HCT116 (cell line): ENCODE results near the gene MYO10.

Experiments
- EZH2 ChIP-seq: fragments of 200-600 bp; sonication (generic); IDR thresholded peaks from 2 replicates; pipeline ENCODE4 v1.6.1; 2017; ENCODE audit warnings: antibody characterized with exemption, mixed run types
- EZH2phosphoT487 ChIP-seq: fragments of 200-600 bp; IDR thresholded peaks from 2 replicates; pipeline ENCODE4 v1.6.1; 2018; ENCODE audit warnings: antibody characterized with exemption, borderline replicate concordance
- POLR2A ChIP-seq: IDR thresholded peaks from 2 replicates; pipeline ENCODE4 v1.7.0; 2011; ENCODE audit warnings: borderline replicate concordance; ENCODE audit not compliant: insufficient read depth, insufficient read length; ENCODE audit errors: extremely low read depth
- POLR2AphosphoS5 ChIP-seq: IDR thresholded peaks from 2 replicates; pipeline ENCODE4 v1.6.1; 2011; ENCODE audit warnings: mild to moderate bottlenecking, low read depth, low read length, moderate library complexity
- YY1 ChIP-seq: IDR thresholded peaks from 2 replicates; pipeline ENCODE4 v1.6.1; 2011; ENCODE audit warnings: low read length, low read depth, moderate library complexity, mild to moderate bottlenecking; ENCODE audit not compliant: insufficient replicate concordance; ENCODE audit errors: extremely low read depth
- TF ChIP-seq, protein P1 (sequence below): IDR thresholded peaks from 2 replicates; pipeline ENCODE4 v1.6.1; 2011; ENCODE audit warnings: mild to moderate bottlenecking, low read length, moderate library complexity; ENCODE audit not compliant: insufficient replicate concordance; ENCODE audit errors: extremely low read depth
- TF ChIP-seq, protein P2 (sequence below), 3 experiments: fragments of 200-600 bp in 1 of 3; sonication (generic) in 1 of 3; IDR thresholded peaks in 2 of 3; conservative IDR thresholded peaks in 1 of 3; 2 replicates each; pipeline ENCODE4 v1.5.1; 2012 to 2017; ENCODE audit warnings: low read depth in 2 of 3, low read length in 2 of 3, antibody characterized with exemption in 1 of 3, borderline replicate concordance in 1 of 3, control low read depth in 1 of 3, mild to moderate bottlenecking in 1 of 3, mixed read lengths in 1 of 3, mixed run types in 1 of 3, moderate library complexity in 1 of 3; ENCODE audit not compliant: insufficient read depth in 1 of 3
- TF ChIP-seq, protein P3 (sequence below): IDR thresholded peaks from 2 replicates; pipeline ENCODE4 v1.6.1; 2012

DNA sequence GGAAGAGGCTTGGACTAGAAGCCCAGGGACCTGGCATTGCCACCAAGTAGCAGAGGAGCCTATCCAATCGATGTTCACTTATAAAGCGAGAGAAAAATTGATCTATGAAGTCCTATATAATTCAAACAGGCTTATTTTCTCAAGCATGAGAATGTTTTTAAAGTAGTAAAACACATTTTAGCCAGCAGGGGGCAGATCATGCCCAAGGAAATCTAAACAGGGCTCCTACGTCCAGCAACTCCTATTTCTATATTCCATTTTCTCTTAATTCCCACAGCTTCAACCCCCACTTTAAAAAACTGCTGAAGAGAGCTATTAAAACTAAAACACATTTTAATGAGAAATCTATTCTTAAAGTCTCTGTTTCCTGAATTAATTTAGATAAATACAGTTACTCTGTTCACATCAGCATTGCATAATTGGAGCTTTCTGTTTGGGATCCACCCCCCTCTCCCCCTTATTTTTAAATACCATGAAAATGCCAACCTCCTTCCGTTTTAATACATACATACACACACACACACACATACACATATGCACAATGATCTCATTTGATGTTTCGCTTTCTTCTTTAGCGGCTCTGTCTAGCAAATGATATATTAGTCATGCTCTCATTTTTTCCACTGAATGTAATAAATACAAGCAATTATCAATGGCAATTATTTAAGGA is 144.9 kb downstream of the MYO10 start:
- TF ChIP-seq POLR2A (no peak), YY1 (no peak), EZH2 (no peak), EZH2phosphoT487 (no peak), POLR2AphosphoS5 (no peak)
- TF ChIP-seq, protein P1, sequence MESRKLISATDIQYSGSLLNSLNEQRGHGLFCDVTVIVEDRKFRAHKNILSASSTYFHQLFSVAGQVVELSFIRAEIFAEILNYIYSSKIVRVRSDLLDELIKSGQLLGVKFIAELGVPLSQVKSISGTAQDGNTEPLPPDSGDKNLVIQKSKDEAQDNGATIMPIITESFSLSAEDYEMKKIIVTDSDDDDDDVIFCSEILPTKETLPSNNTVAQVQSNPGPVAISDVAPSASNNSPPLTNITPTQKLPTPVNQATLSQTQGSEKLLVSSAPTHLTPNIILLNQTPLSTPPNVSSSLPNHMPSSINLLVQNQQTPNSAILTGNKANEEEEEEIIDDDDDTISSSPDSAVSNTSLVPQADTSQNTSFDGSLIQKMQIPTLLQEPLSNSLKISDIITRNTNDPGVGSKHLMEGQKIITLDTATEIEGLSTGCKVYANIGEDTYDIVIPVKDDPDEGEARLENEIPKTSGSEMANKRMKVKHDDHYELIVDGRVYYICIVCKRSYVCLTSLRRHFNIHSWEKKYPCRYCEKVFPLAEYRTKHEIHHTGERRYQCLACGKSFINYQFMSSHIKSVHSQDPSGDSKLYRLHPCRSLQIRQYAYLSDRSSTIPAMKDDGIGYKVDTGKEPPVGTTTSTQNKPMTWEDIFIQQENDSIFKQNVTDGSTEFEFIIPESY = no peak
- TF ChIP-seq, protein P2, sequence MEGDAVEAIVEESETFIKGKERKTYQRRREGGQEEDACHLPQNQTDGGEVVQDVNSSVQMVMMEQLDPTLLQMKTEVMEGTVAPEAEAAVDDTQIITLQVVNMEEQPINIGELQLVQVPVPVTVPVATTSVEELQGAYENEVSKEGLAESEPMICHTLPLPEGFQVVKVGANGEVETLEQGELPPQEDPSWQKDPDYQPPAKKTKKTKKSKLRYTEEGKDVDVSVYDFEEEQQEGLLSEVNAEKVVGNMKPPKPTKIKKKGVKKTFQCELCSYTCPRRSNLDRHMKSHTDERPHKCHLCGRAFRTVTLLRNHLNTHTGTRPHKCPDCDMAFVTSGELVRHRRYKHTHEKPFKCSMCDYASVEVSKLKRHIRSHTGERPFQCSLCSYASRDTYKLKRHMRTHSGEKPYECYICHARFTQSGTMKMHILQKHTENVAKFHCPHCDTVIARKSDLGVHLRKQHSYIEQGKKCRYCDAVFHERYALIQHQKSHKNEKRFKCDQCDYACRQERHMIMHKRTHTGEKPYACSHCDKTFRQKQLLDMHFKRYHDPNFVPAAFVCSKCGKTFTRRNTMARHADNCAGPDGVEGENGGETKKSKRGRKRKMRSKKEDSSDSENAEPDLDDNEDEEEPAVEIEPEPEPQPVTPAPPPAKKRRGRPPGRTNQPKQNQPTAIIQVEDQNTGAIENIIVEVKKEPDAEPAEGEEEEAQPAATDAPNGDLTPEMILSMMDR (IDR thresholded peaks at IDR 0.05 in 2 of 3, conservative IDR thresholded peaks at IDR 0.05 in 1 of 3; ENCODE audit: borderline replicate concordance in 1 of 3, insufficient read depth in 1 of 3, low read depth in 2 of 3, low read length in 2 of 3) = peak; percentile 49 to 69 (median 56); a peak in 5 of 6 replicates
- TF ChIP-seq, protein P3, sequence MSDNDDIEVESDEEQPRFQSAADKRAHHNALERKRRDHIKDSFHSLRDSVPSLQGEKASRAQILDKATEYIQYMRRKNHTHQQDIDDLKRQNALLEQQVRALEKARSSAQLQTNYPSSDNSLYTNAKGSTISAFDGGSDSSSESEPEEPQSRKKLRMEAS = no peak
